Vagina (tissue), 2 donors: Measurements from ENCODE around the gene AHDC1. TPM values are rescaled to one million over a fixed set of nuclear protein-coding genes. Genes with fewer than 3 reads are reported as not detected.

Experiments
- DNase-seq, 2 donors: peaks; one replicate each; pipeline ENCODE4 v3.0.0-alpha.2; 2017; ENCODE audit errors: extremely low spot score in 2 of 2
- H3K27ac ChIP-seq: fragments of 200-600 bp; sonication (generic); one replicate; pipeline ENCODE4 v1.5.1; 2019
- H3K27me3 ChIP-seq: fragments of 200-600 bp; sonication (generic); one replicate; pipeline ENCODE4 v1.5.1; 2019
- H3K36me3 ChIP-seq, 2 donors: fragments of 200-600 bp; sonication (generic); one replicate each; pipeline ENCODE4 v1.5.1; 2017 to 2019
- H3K4me1 ChIP-seq: fragments of 200-600 bp; sonication (generic); one replicate; pipeline ENCODE4 v1.5.1; 2019
- H3K4me3 ChIP-seq, 2 donors: fragments of 200-600 bp; sonication (generic); 1 replicate in 1 of 2; 2 replicates in 1 of 2; pipeline ENCODE4 v1.5.1; 2016 to 2019
- H3K9me3 ChIP-seq: fragments of 200-600 bp; sonication (generic); one replicate; pipeline ENCODE4 v1.5.1; 2019
- CTCF ChIP-seq, 3 experiments: fragments of 450-650 bp in 2 of 3; fragments of 200-600 bp in 1 of 3; sonication (generic) in 1 of 3; IDR thresholded peaks; one replicate each; pipeline ENCODE4 v1.5.1; 2017 to 2019; ENCODE audit warnings: antibody characterized with exemption in 3 of 3, mild to moderate bottlenecking in 2 of 3, moderate library complexity in 2 of 3
- POLR2A ChIP-seq, 2 donors: fragments of 450-650 bp; IDR thresholded peaks; one replicate each; pipeline ENCODE4 v1.6.1; 2017; ENCODE audit warnings: antibody characterized with exemption in 2 of 2, mild to moderate bottlenecking in 2 of 2, moderate library complexity in 2 of 2
- POLR2AphosphoS5 ChIP-seq, 2 donors: sonication (generic); formaldehyde crosslinking; IDR thresholded peaks; one replicate each; pipeline ENCODE4 v1.9.0; 2017; ENCODE audit warnings: antibody characterized with exemption in 2 of 2, mild to moderate bottlenecking in 2 of 2, low read depth in 1 of 2; ENCODE audit not compliant: insufficient read depth in 1 of 2
- intact Hi-C: fragments of 100-400 bp; cut with DNase I; formaldehyde crosslinking; loops from one replicate; pipeline ENCODE4 v1.15.1; 2023
- total RNA-seq: library from RNA; depleted of rRNA; stranded (reverse); fragments of >200 nt; gene quantifications from one replicate; pipeline ENCODE4 v1.2.3, GENCODE V29; 2016

The AHDC1 gene, protein sequence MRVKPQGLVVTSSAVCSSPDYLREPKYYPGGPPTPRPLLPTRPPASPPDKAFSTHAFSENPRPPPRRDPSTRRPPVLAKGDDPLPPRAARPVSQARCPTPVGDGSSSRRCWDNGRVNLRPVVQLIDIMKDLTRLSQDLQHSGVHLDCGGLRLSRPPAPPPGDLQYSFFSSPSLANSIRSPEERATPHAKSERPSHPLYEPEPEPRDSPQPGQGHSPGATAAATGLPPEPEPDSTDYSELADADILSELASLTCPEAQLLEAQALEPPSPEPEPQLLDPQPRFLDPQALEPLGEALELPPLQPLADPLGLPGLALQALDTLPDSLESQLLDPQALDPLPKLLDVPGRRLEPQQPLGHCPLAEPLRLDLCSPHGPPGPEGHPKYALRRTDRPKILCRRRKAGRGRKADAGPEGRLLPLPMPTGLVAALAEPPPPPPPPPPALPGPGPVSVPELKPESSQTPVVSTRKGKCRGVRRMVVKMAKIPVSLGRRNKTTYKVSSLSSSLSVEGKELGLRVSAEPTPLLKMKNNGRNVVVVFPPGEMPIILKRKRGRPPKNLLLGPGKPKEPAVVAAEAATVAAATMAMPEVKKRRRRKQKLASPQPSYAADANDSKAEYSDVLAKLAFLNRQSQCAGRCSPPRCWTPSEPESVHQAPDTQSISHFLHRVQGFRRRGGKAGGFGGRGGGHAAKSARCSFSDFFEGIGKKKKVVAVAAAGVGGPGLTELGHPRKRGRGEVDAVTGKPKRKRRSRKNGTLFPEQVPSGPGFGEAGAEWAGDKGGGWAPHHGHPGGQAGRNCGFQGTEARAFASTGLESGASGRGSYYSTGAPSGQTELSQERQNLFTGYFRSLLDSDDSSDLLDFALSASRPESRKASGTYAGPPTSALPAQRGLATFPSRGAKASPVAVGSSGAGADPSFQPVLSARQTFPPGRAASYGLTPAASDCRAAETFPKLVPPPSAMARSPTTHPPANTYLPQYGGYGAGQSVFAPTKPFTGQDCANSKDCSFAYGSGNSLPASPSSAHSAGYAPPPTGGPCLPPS (N-terminal part only)
- 62.4 TPM for total RNA-seq

GRCh38 chr1:27603681-27604578 lies at the start of gene AHDC1:
AHDC1 (minus strand) TSS chr1:27604144; CDS start chr1:27552115, 52,029 bp downstream.
- intact Hi-C loops: loop anchor here (2.0 to 10.0 kb wide), 3 partner anchors 47 to 299 kb away; no protein-coding TSS in a partner anchor
- no peak for DNase-seq
- peak within 1 kb of the TSS; percentile 97 for H3K27ac ChIP-seq
- H3K4me1 ChIP-seq: peaks cover 68% of the 10 kb centered on the region
- TF ChIP-seq CTCF (IDR thresholded peaks at IDR 0.05) (peak in 1 of 3 experiments; percentile 19), POLR2A (IDR thresholded peaks at IDR 0.05) (peak in 1 of 2 donors; percentile 97), POLR2AphosphoS5 (IDR thresholded peaks at IDR 0.05; ENCODE audit: insufficient read depth in 1 of 2, low read depth in 1 of 2) (peak in 1 of 2 donors; percentile 95)
- H3K4me3 ChIP-seq: peak within 1 kb of the TSS; percentile 66 to 79
- H3K9me3 ChIP-seq: no peaks in the 10 kb centered on the region
- no peaks in the 10 kb centered on the region for H3K36me3 ChIP-seq
- no peaks in the 10 kb centered on the region for H3K27me3 ChIP-seq

- DNase-seq: no peak
- intact Hi-C loops: no loop called here
- Histone ChIP-seq H3K9me3 (no peaks in the 10 kb centered on the region), H3K4me1 (peaks cover 22% of the 10 kb centered on the region), H3K27ac (no peak overlapping the region), H3K27me3 (no peaks in the 10 kb centered on the region), H3K36me3 (no peaks in the 10 kb centered on the region), H3K4me3 (no peak overlapping the region)
- TF ChIP-seq POLR2AphosphoS5 (IDR thresholded peaks at IDR 0.05; ENCODE audit: insufficient read depth in 1 of 2, low read depth in 1 of 2) (no peak), CTCF (IDR thresholded peaks at IDR 0.05) (no peak), POLR2A (IDR thresholded peaks at IDR 0.05) (no peak)
These were observed 48.3 kb upstream of the AHDC1 start for GRCh38 chr1:27652111-27652864.

DNA sequence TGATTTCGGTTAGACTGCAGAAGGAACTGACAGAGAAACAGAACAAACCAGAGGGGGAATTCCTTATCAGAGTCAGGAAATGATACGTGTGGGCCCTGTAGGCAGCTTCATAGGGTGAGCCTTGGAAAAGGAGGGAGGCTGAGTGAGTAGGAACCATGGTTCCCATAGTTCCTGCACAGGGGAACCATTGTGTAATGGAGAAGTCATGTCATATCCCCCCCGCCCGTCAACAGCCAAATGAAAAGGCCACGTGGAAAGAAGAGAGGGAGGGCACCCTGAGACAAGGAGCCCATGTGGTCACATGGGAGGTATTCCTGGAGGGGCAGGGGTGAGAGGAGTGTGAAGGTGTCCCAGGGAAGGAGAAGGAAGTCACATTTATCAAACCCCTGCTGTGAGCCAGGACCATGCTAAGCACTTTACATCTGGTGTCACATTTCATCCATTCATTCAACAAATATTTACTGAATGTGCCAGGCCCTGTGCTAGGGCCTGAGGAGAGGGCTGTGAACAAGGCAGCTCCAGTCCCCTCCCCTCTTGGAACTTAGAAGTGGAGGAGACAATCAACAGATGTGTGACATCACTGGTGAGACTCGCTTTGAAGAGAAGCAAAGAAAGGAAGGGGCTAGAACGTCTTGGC lies 46.7 kb upstream of the AHDC1 start:
- DNase-seq: no peak
- peak overlapping the region; percentile 48 for H3K27ac ChIP-seq
- H3K27me3 ChIP-seq: no peaks in the 10 kb centered on the region
- H3K4me1 ChIP-seq: peaks cover 15% of the 10 kb centered on the region
- H3K4me3 ChIP-seq: no peak overlapping the region
- TF ChIP-seq CTCF (IDR thresholded peaks at IDR 0.05): no peak
- no peak for TF ChIP-seq POLR2AphosphoS5 (IDR thresholded peaks at IDR 0.05; ENCODE audit: insufficient read depth in 1 of 2, low read depth in 1 of 2)
- no peak for TF ChIP-seq POLR2A (IDR thresholded peaks at IDR 0.05)
- intact Hi-C loops: no loop called here
- no peaks in the 10 kb centered on the region for H3K36me3 ChIP-seq
- no peaks in the 10 kb centered on the region for H3K9me3 ChIP-seq

DNA sequence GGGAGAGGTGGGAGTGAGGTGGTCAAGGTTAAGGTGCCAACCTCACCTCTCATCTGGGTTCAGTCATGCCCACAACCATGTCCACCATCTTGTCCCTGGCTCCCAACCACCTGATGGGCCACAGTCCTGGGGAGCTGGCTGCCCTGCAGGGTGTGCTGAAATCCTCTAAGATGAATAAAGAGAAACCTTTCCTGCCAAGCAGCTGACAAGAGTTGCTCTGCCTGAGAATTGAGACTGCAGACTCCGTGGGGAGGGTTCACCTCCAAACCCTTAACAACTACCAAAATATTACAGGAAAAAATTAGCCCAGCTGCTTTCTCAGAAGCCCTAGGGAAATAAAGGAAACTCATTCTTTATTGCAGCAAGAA lies 46.2 kb upstream of the AHDC1 start:
- peaks cover 14% of the 10 kb centered on the region for H3K4me1 ChIP-seq
- no peaks in the 10 kb centered on the region for H3K9me3 ChIP-seq
- no peaks in the 10 kb centered on the region for H3K36me3 ChIP-seq
- no peak for TF ChIP-seq POLR2A (IDR thresholded peaks at IDR 0.05)
- no peak for TF ChIP-seq POLR2AphosphoS5 (IDR thresholded peaks at IDR 0.05; ENCODE audit: insufficient read depth in 1 of 2, low read depth in 1 of 2)
- TF ChIP-seq CTCF (IDR thresholded peaks at IDR 0.05): no peak
- DNase-seq: no peak
- no peaks in the 10 kb centered on the region for H3K27me3 ChIP-seq
- intact Hi-C loops: no loop called here
- peak overlapping the region; percentile 48 for H3K27ac ChIP-seq
- no peak overlapping the region for H3K4me3 ChIP-seq
